Activated naive CD4-positive, alpha-beta T cell treated with anti-CD3 and anti-CD28 coated beads, Interleukin-2, amount 10 ng/mL, durations not matched to agents 7 days and 5 days (primary cell): ENCODE results near the gene C10orf143.

Experiments used
- CTCF ChIA-PET: fragments of 350-600 bp; sonication (Branson Sonifier 250); formaldehyde crosslinking; loops from one replicate; lab custom pipeline; 2021; ENCODE audit warnings: antibody characterized with exemption; lab: Charles Lee
- DNase-seq: peaks from one replicate; pipeline ENCODE4 v3.0.0-alpha.2; 2020
- H3K27ac Mint-ChIP-seq: one replicate; pipeline ENCODE4 v1.8.0; 2021; ENCODE audit warnings: mild to moderate bottlenecking, moderate library complexity, mixed read lengths
- H3K27me3 Mint-ChIP-seq: one replicate; pipeline ENCODE4 v1.8.0; 2021; ENCODE audit warnings: mild to moderate bottlenecking, mixed read lengths
- H3K36me3 Mint-ChIP-seq: one replicate; pipeline ENCODE4 v1.8.0; 2021; ENCODE audit warnings: mixed read lengths
- H3K4me1 Mint-ChIP-seq: one replicate; pipeline ENCODE4 v1.8.0; 2021; ENCODE audit warnings: mixed read lengths
- H3K4me3 Mint-ChIP-seq: one replicate; pipeline ENCODE4 v1.8.0; 2021; ENCODE audit warnings: mild to moderate bottlenecking, moderate library complexity, mixed read lengths
- H3K9me3 Mint-ChIP-seq: one replicate; pipeline ENCODE4 v1.8.0; 2021; ENCODE audit warnings: mixed read lengths

Gene C10orf143

GRCh38 chr10:130016095-130016494 is 94.5 kb downstream of the C10orf143 start:
- DNase-seq = no peak
- H3K4me1 Mint-ChIP-seq = peaks cover 2% of the 10 kb centered on the region
- no peaks in the 10 kb centered on the region for H3K36me3 Mint-ChIP-seq
- no peak overlapping the region for H3K27ac Mint-ChIP-seq
- H3K4me3 Mint-ChIP-seq = no peak overlapping the region
- CTCF ChIA-PET = no interaction called here
- no peaks in the 10 kb centered on the region for H3K9me3 Mint-ChIP-seq
- H3K27me3 Mint-ChIP-seq = peaks cover 9% of the 10 kb centered on the region

- CTCF ChIA-PET = no interaction called here
- Mint-ChIP-seq H3K4me3 (no peak overlapping the region), H3K36me3 (no peaks in the 10 kb centered on the region), H3K27me3 (no peaks in the 10 kb centered on the region), H3K27ac (no peak overlapping the region), H3K9me3 (no peaks in the 10 kb centered on the region), H3K4me1 (peaks cover 2% of the 10 kb centered on the region)
- DNase-seq = no peak
Measured at GRCh38 chr10:130015075-130015695, 95.4 kb downstream of the C10orf143 start.

GRCh38 chr10:130014263-130015074 is 96.2 kb downstream of the C10orf143 start:
- no peaks in the 10 kb centered on the region for H3K27me3 Mint-ChIP-seq
- no peaks in the 10 kb centered on the region for H3K9me3 Mint-ChIP-seq
- no peaks in the 10 kb centered on the region for H3K36me3 Mint-ChIP-seq
- peaks cover 2% of the 10 kb centered on the region for H3K4me1 Mint-ChIP-seq
- CTCF ChIA-PET = no interaction called here
- no peak overlapping the region for H3K27ac Mint-ChIP-seq
- no peak for DNase-seq
- H3K4me3 Mint-ChIP-seq = no peak overlapping the region
